GM19043 (cell line): Measurements from ENCODE around the gene KIF25.

Source experiments
- ATAC-seq: cut with Tn5 transposase; IDR thresholded peaks from one replicate; pipeline ENCODE4 v1.9.1; 2021; ENCODE audit warnings: low read depth; ENCODE audit not compliant: unreplicated experiment

The KIF25 gene

DNA sequence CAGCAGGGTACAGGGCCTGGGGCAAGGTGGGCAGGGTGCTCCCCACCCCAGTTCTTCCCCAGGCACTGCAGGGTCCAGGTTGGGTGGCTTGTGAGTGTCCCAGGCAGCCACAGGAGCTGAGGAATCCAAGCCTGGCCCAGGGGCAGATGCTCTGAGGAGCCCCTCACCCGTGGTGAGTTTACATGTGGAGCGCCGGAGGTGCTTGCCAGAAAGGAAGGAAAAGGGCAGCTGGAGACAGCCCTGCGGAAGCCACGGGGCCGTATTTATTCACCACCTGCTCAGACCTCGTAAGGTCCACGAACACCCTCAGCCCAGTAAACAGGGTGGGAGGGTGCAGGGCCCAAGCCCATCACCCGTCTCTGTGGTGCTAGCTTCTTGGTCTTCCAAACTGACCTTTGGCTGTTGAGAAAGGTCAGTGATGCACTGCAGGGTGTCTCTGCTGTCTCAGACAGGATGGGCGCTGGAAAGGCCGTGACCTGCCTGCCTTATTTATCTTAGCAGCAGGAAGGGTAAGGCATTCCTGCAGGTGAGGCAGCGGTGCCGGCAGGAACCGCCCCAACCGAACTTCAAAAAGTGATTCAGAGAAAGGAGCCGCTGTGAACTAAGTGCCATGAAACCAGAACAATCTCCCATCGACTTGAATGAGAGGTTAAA lies 85.5 kb downstream of the KIF25 start:
- ATAC-seq = no peak

DNA sequence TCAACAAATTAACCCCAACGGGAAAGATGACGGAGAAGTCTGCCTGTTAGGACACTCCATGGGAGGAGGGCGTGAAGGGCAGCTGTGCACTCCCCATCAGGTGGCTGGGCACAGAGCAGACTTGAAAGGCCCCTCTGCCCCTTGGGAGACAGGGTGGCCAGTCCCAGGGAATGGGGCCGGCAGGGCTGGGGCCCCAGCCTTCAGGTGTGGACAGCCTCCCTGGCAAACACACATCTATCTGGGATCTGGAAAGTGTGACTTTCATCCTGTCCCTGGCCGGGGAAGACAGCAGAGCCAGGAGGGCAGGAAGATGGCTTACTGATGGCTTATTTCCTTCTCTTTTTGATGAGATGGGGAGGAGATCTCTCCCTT lies 86.0 kb downstream of the KIF25 start:
- ATAC-seq = no peak

DNA sequence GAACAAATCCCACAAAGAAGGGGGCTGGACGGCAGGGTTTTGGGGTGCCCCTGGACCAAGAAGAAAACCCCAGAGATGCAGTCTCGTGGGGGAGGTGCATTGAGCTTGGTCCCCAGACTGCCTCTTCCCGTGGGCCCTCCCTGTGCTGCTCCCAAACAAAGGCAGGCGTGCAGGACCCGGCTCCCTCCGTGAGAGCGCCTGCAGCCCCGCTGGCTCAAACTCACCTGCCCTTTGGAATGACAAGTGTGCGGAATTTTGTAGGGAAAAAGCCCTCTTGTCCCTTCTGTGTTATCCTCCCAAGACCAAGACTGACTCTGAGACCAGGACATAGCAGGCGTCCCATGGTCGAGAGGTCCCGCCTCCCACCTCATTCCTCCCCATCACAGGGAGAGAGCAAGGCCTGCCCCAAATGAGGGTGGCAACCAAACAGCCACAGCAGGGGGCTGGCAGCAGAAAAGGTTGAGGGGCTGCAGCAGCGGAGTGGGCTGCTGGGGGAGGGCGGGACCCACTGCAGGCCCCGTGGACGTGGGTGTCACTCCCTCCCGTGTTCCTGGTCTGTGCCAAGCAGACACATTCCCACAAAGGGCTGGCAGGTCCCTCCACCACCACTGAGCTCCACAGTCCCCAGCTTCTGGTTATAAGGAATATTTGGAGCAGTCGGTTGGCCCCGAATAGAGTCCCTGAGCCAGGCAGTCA lies 87.1 kb downstream of the KIF25 start:
- ATAC-seq = no peak

DNA sequence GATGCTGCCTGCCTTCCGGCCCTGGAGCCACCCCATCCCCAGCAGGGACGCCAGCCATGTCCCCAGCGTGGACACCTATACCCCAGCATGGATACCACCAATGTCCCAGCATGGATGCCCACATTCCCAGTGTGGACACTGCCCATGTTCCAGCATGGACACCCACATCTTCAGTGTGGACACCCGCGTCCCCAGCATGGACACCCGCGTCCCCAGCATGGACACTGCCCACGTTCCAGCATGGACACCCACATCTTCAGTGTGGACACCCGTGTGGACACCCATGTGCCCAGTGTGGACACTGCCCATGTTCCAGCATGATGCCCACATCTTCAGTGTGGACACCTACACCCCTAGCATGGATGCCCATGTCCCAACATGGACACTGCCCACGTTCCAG lies 88.6 kb downstream of the KIF25 start:
- no peak for ATAC-seq

DNA sequence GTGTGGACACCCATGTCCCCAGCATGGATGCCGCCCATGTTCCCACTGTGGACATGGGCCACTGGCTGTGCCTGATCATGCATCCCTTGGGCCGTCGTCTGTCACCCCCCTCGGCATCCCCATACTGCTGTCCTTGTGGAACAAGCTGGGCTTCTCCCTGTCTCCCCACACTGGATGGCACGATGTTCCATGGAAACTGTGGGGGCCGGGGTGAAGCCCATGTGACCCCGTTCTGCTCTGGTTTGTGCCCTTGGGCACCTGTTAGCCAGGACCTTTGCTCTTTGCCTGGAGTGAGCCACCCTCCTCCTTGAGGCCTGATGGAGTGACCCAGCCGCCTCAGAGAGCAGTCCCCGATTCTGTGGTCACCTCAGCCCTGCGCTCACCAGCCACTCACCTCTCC lies 89.1 kb downstream of the KIF25 start:
- no peak for ATAC-seq

DNA sequence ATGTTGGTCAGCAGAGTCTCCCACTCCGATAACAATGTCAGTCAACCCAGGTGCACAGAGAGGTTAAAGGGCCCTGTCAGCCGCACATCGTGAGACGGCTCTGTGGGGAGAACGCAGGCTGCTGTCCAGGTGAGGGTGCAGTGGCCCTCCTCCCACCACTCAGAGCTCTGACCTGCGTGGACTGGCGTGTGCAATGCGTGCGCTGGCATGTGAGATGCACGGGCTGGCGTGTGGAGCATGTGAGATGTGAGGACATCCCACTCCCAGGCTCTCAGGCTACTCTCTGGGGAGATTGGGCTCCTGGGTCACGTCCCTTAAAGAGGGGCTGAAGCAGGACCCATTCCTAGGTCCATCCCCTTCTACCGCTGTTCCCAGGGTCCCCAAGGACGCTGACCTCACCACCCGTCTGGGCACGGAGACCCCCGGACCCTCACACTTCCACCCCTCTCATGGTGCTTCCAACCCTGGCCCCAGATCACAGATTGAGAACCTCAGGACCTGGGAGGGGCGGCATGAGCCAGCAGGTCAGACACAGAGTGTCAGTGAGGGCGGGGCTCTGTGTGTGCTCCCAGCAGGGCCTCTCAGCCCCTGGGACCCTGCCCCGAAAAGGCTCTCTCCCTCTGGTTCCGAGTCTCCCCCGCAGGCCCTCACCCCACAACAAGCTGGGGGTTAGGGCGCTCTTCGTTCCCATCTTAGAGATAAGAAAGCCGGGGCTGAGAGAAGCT lies 90.1 kb downstream of the KIF25 start:
- no peak for ATAC-seq

DNA sequence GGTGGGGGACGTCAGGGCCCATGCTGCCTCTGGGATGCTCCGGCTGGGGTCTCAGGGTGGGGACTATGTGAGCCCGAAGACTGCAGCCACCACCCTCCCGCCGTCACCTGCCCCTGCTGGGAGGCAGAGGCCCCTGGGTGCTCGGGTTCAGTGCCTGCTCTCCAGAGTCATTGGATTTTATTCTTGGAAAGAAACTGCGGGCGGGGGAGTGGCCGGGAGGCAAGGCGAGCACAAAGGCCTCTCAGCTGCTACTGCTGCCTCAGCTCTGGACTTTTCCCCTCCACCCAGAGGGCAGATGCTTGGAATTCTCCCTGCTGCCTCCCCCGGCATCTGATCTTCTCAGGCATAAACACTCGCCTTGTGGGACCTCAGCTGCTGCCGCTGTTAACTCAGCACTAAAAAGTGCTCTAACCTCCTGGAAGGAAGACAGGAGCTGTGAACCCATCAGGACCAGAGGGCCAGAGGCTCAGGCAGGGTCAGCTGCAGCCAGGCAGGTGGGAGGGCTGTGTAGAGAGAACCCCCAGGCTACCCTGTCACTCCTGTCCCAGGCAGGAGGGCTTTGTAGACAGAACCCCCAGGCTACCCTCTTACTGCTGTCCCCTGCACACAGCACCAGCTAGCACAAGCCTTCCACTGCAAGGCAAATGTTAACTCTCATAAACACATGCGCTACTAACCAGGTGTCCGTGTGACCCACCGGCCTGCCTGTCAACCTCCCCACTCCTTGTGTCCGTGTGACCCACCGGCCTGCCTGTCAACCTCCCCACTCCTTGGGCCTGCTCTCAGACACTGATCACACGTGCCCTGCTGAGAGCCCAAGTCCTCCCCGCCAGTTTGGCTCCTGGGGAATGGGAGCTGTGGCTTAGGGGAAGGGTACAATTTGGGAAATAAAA lies 90.9 kb downstream of the KIF25 start:
- no peak for ATAC-seq

DNA sequence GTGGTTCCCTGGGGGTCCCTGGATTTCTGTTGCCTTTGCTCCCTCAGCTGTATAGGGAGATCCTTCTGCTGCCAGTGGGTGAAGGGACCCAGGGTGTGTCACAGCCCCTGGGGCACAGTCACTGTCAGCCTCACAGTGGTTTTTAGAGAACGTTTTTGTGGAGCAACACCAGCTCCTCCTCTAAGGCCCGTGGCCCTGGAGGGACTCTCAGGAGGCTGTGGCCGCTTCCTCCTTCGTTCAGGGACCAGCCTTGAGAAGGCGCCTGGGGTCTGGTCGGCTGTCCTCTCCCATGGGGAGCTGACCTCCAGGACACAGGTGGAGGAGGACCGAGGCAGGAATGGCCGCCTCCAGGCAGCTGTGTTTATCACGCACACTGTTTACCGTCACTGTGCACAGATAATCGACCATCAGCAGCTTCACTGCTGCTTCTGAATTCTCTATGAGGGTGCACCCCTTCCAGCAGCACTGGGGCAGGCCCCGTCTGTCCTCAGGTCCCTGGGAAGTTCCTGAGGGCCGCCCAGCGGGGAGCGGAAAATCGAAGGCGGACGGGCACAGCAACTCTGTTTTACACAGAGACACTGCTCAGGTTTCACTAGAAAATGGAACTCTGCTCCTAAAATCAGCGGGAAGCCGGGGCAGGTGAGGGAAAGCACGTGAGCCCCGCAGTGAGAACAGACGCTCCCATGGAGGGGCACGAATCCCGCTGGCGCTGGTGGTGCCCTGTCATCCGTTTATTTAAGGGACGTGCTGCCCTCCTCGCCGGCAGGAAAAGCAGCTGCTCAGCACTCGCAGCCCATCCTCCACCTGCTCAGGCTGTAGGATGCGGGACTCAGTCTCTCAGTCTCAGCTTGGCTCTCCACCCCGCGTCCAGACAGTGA lies 92.0 kb downstream of the KIF25 start:
- no peak for ATAC-seq

DNA sequence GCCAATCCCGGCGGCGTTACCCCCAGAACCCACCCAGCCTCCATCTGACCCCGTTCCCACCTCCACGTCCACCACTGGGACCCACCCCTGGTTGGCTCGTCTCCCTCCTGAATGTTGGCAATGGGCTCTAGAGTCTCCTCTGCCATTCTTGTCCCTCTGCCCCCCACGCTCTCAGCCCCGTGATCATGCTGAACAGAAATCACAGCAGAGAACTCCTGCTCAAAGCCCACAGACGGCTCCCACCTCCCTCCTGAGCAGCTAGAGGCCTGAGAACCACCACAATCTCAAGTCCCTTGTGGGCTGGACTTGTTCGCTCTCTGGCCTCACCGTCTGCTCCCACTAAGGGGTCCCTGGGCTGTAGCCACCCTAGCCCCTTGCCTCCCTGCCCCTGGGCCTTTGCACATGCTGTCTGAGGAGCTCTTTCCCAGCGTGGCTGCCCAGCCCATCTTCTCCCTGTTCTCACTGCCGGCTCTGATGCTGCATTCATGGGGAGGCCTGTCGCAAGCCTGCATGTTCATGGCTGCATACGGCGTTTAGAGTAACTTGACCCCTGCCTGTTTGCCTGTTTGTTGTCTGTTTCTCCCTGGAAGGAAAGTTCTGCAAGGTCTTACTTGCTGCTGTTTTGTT lies 92.7 kb downstream of the KIF25 start:
- ATAC-seq = no peak

DNA sequence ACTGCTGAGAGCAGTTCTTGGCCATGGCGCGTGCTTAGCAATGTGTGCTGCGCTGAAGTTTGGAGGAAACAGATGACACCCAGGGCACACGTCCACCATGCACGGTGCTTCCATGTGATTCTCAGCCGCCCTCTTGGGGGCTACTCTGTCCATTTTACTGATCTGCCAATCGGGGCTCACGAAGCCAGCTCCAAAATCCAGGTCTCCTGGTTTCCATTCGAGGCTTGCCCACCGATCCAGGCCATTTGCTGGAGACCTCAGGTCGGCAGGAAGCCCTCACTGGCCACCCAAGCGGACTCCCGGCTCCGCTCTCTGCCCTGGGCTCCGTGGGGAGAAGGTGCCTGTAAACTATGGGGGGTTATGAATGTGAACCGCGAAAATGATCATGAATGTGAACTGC lies 93.2 kb downstream of the KIF25 start:
- no peak for ATAC-seq

DNA sequence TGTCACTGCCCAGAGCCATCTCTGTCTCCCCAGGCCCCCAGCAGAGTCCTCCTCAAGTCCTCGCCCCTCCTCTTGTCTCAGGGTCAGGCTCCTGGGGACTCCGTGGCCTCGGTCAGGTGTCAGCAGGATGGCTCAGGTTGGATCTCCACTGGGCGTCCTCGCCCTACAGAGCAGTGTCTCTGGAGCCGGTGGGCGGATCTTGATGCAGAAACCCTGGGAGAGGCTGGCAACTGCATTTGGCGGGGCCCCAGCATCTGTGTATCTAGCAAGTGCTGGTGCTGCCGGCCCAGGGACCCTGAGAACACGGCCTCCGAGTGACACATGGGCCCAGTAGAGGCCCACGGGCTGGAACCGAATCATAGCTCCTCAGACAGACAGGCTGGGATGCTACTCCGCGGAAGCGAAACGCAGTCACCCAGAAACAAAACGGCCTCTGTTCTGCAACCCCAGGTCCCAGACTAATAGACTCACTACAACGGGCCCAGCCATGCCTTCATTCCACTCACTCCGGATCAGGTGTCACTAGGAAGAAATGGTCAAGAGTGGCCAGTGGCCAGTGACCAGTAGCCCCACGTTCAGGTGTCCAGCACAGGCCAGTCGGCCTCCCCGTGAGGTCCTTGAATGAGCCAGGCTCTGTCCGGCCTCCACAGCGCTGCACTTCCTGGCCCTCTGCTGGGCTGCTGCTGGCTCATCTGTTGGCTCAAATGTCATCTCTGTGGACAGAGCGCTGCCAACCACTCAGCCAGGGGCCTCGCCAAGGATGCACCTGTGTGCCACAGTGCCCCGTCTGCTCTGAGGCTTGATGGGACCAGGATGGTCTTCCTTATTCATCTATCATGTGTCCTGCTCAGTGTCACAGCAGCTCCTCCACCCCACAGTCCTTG lies 94.2 kb downstream of the KIF25 start:
- no peak for ATAC-seq

DNA sequence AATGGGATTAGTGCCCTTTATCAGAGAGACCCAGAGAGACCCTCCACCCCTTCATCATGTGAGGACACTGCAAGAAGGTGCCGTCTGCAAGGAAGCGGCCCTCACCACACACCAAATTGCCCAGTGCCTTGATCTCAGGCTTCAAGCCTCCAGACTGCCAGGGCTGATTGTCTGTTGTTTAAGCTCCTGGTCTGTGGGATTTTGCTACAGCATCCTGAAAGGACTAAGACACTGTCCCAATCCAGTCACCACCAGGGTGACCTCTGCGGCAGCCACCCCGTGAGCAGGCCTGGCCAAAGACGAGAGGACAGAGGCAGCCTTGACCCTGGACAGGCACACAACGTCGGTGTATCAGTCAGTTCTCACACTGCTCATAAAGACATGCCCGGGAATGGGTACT lies 95.1 kb downstream of the KIF25 start:
- ATAC-seq = no peak

DNA sequence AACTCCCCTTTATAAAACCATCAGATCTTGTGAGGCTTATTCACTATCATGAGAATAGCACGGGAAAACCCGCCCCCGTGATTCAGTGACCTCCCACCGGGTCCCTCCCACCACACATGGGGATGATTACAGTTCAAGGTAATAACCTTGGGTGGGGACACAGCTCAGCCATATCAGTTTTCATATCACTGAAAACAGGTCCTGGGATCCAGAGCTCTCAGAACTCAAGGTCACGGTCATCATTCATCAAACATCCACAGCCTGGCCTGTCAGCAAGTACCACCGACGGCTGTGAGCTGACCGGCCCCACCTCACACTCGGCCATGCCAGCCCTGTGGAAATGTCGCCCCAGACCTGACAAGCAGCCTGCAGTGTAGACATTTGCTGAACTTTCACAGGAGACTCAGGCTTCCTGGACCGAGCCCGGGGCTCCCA lies 95.6 kb downstream of the KIF25 start:
- ATAC-seq = no peak

DNA sequence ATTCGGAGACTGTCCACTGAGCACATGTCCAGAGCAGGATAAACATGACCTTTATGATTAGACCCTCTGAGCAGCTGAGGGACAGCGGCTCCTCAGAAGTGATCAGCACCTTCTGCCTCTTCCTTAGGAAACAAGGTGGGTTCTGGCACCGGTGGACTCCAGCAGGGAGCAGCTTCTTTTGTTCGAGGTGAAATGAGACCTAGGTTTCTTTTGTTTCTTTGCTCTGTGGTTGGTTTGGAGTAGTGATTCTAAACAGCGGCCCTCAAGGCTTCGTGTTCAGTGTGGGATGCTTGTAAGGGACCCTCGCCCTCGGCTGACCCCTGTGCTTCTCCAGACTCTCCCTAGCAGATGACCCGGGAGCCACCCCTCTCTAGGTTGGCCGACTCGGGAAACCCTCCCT lies 96.2 kb downstream of the KIF25 start:
- no peak for ATAC-seq
